ENCODE measurements around the gene LRRC59.
"Not testable (repeated sequence)": the region's sequence is repeated elsewhere in the genome, so short reads cannot be mapped to it uniquely, and the experiment has no call there.

The LRRC59 gene

GRCh38 chr17:50397111-50397918 is at the start of gene LRRC59:
Gene LRRC59, minus strand, starts transcription at chr17:50397523. Its CDS starts 206 bp downstream, at chr17:50397317.
- peak; percentile 76 for DNase-seq

GRCh38 chr17:50445730-50446325 is 48.5 kb upstream of the LRRC59 start:
- no peak for DNase-seq

DNA sequence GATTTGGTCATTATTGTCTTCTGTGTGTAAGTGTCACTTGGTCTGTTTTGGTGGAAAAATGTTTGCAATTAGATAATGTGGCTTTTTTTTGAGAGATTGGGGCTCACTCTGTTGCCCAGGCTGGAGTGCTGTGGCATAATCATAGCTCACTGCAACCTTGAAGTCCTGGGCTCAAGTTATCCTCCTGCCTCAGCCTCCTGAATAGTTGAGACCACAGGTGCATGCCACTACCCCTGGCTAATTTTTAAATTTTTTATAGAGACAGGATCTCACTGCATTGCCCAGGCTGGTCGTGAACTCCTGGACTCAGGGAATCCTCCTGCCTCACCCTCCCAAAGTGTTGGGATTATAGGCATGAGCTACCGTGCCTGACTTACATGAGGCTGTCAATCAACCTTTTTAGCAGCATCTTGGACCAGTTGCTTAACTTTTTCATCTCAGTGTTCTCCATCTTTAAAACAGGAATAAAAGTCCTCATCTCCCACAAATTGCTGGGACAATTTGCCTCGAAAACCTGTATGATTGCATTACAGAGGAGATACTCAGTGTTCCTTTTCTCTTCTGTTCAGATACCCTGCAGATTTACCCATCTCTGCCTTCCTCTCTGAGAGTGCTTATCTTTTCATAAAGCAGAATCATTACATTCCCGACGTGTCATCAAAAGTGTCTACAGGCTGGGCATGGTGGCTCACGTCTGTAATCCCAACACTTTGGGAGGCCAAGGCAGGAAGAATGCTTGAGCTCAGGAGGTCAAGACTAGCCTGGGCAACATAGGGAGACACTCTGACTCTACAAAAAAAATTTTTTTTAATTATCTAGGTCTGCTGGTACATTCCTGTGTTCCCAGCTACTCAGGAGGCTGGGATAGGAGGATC is 47.8 kb upstream of the LRRC59 start:
- DNase-seq, result no peak

GRCh38 chr17:50443505-50443974 is 46.2 kb upstream of the LRRC59 start:
- DNase-seq, result peak; percentile 57

DNA sequence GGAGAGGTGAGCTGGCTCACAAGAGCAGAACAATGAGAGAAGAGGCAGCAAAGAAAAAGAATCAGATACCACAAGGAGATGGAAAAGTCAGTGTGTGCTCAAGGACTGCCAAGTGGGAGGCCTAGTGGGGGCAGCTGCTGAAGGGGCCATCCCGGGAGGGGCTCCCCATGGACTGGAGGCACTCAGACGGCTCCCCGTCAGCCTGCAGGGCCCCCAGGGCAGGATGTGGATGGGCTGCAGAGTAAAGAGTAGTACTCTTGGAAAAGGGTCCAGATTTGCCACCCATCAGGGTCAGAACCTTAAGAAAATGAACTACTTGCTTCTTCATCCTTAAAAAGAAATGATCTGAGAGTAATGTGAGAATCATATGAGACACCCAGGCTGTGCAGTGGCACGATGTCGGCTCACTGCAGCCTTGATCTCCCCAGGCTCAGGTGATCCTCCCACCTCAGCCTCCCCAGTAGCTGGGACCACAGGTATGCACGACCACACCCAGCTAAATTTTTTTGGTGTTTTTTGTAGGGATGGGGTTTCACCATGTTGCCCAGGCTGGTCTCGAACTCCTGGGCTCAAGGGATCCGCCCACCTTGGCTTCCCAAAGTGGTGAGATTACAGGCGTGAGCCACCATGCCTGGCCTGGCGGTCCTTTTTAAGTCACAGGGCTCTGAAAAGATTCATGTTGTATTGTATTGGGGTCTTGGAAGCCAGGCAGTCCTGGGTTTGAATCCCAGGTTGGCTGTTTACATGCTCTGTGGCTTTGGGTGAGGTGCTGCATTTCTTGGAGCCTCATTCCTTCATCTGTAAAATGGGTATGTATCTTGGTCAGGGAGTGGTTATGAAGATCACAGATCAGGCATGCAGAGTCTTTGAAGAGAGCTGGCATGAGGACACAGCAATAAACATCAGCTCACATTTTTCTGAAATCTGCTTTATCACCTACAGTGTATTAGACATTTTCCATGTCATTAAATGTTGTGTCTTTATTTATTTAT is 43.8 kb upstream of the LRRC59 start:
- no peak for DNase-seq

DNA sequence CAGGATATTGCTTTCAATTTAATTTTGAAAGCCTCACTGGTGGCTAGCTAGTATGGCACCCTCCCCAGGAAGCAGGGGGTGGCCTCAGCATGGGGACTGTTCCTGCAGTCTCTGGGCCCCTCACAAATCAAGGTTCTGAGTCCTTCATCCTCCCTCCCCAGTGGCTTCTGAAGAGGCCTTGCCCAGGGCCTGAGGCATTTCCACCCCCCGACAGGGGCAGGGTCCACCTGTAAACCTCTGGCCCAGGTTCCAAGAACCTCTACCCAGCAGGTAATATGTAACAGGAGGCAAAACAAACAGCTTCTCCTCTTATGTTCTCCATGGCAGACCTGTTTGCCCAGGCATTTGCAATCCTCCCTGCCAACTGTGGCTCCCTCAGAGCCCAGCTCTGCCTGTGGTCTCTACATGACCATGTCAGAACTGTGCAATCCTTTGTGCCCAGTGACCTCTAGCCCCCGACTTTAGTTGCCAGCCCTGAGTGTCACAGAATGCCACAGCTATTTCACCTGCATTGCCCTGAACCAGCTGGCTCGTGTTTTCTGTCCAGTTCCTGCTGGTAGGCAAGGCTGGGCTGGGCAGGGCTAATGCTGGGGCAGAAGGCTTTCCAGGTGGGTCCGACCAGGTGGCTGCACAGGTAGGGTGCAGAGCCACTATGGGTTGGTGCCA is 43.0 kb upstream of the LRRC59 start:
- peak; percentile 81 for DNase-seq

GRCh38 chr17:50439008-50439407 is 41.7 kb upstream of the LRRC59 start:
- DNase-seq, result no peak

DNA sequence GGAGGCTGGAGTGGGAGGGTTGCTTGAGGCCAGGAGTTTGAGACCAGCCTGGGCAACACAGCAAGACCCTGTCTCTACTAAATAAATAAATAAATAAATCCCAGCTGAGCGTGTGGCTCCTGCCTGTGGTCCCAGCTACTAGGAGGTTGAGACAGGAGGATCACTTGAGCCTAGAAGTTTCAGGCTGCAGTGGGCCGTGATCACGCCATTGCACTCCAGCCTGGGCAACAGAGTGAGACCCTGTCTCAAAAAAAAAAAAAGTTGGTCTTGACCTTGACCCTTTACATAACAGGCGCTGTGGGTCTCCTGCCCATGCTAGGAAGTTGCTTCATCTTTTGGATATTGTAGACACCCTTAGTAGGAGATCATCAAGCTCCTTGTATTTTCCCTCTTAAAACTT is 40.1 kb upstream of the LRRC59 start:
- DNase-seq, result no peak

DNA sequence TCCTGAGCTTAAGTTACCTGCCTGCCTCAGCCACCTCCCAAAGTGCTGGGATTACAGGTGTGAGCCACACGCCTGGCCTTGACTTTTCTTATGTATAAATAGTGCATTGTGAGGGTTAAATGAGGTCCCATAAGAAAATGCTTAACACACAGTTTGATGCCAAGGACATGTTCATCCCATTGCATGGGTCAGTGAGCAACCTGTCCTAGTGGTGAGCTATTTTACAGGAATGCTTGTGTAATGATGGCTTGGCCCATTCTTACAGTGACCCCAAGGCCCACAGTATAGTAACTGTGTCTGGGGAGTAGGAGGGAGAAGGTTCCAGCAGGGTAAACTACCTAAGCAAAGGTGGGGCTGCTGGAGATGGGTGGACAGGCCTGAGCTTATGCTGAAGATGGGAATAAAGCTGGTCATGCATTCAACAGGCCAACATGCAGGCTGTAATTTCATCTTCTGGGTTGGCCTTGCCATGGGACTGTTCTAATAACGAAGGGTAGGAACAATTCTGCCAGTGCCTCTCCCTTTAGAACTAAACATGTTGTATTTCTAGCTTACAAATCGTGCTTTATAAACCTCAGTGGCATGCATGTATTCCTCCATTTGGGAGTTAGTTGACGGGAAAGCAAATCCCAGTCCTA is 34.9 kb upstream of the LRRC59 start:
- no peak for DNase-seq

GRCh38 chr17:50430821-50431618 is 33.7 kb upstream of the LRRC59 start:
- DNase-seq, result no peak

DNA sequence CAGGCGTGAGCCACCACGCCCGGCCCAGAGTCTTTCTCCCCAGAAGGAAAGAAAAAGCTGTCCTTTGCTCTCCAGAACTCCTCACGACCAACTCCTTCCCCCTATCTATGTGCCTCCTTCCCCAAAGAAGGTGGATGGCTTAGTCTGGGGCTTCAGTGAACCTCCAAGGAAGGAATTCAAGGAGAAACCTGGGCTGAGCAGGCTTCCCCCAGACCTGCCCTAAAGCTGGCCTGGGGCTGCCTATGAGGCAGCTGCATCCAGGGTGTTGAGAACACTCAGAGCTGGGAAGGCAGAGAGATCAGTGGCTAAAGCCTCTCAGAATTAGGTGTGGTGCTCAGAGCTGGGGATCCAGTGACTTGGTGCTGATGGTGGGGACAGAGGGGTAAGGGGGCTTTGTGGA is 32.5 kb upstream of the LRRC59 start:
- DNase-seq, result no peak

- DNase-seq, result no peak
Observed at GRCh38 chr17:50428831-50429424, 31.6 kb upstream of the LRRC59 start.

GRCh38 chr17:50428126-50428525 is 30.8 kb upstream of the LRRC59 start:
- not testable (repeated sequence) for DNase-seq

DNA sequence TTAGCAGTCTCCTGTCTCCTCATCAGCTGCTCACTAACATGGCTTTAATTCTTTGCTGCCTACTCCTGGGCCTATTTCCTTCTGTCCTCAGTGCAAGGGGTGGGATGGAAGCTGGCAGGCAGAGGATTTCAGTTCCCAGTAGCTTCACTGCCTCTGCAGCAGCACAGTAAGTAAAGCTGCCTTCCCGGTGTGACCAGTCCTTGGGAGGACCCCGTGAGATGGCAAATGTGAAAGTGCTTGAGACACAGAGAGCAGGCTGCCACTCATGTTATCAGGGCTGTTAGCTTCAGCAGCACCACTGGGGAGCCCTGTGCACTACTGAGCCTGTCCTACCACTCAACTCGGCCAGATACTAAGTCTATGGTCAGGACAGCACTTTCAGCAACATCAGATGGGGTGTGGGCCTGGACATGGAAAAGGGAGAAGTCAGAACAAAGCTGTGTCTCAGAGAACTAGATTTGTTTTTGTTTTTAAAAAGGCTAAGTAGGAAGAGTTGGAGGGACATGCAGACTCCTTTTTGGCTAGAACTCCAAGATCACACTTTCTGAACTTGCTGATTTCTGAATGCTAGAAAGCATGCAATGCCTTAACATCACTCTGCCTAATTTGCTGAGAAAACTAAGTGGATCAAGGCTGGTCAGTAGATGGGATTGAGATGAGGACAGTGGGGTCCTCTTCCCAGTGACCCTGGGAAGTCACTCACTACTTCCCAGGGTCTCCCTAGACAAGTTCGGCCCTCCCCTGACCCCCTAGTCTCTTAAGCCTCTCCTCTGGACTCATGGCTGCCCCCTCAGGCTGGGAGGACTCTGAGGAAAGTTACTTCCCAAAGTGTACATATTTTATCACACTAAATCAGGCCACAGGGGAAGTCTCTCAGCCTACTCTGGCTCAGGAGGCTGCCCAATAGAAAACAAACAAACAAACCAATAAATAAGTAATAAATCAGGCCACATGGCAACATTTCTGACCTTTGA is 29.8 kb upstream of the LRRC59 start:
- DNase-seq, result no peak

DNA sequence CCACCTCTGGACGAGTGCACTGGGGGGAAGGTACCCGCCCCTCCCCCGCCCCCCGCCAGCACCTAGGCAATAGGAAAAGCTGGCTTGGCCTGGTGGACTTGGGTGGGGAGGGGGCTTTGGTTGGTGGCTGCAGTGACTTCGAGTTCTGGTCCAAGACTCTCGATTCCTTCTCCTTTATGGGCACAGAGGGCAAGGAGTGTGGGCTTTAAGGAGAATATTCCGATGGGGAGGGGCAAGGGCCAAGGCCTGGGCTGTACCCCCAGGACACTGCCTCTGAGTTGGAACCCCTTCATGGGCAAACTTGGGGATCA is 29.1 kb upstream of the LRRC59 start:
- no peak for DNase-seq

DNA sequence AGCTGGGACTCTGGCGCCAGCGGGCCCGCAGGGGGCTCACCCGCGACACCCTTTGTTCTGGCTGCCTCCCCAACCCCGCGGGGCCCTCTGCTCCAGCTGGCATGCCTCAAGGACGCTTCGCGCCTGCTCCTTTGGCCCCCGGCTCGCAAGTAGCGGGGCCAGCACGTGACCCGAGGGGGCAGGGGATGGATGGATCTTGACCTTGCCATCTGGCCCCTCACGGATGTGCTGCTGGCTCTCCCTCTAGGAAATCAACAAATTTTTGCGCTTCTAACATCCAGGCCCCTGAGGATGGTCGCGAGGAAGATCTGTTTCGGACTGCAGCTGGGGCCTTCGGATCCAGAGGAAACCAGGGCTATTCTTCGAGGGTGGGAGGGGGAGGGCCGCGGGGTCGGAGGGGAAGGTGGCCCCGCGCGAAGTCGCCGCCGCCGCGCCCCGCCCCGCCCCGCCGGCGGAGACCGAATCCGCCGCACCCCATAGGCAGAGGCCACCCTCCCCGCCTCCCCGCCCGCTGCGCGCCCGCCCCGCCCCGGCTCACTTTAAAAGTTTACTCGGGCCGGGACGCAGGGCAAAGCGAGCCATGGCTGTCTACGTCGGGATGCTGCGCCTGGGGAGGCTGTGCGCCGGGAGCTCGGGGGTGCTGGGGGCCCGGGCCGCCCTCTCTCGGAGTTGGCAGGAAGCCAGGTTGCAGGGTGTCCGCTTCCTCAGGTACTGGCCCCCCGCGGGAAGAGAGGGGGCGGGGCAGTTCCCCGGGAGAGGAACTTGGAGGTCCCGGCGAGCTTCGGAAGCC is 28.6 kb upstream of the LRRC59 start, which contains the start of gene ACSF2:
Gene ACSF2, plus strand, starts transcription at position 537 of the 790 bp plus-strand sequence. Its CDS starts 44 bp downstream, at position 581.
- DNase-seq, result peak; percentile 37

DNA sequence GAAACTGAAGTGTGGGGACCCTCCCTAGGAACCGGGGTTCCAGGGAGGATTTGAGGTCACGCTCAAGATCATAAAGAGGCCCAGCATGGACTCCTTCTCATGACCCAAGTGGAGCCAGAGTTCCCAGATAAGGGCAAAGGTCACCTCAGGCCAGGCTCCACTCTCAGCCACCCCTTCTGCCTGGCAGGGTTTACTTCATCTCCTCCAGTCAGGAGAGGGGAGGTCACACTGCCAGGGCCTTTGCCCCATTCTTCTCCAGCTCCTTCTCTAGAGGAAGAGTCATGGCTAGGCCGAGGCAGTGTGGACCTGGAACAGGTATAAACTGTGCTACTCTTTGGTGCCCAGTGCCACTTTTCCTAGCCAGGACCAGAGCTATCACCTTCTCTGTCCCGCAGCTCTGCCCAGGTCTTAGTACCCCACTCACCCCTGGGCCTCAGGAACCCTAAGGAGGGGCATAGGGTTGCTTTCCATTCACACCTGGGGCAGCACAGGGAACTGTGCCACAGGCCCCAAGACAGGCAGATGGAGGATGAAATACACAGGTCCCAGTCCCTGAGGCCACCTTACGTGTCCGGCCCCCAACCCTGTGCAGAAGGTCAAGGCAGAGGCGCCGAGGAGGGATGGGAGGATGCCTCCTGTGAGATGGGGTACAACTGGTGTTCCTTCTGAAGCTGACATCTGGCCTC is 27.8 kb upstream of the LRRC59 start:
- no peak for DNase-seq
